NCI-H1694 treated with DMSO at 0.1 percent for 48 hours (cell line): Measurements from ENCODE around the gene AADACL4.
"Not testable (repeated sequence)": the region's sequence is repeated elsewhere in the genome, so short reads cannot be mapped to it uniquely, and the experiment has no call there.

Source experiments
- DNase-seq: peaks from one replicate; lab custom pipeline; 2025; lab: John Stamatoyannopoulos, UW

Gene AADACL4

GRCh38 chr1:12712076-12712475 is 68.2 kb downstream of the AADACL4 start:
- no peak for DNase-seq

GRCh38 chr1:12712929-12713328 is 69.0 kb downstream of the AADACL4 start:
- DNase-seq: no peak

GRCh38 chr1:12713651-12714050 is 69.8 kb downstream of the AADACL4 start:
- not testable (repeated sequence) for DNase-seq

GRCh38 chr1:12714710-12715475 is 71.0 kb downstream of the AADACL4 start:
- no peak for DNase-seq

- no peak for DNase-seq
Measured at GRCh38 chr1:12715896-12716437, 72.1 kb downstream of the AADACL4 start, which contains the start of gene AADACL3. AADACL3 (plus strand) TSS chr1:12716110; CDS start chr1:12716177, 67 bp downstream.
